T-helper 1 cell (primary cell): ENCODE data around the gene C1QL1.
A peak's percentile ranks its signal among the peaks of the same experiment; 100 is the strongest.
"Not testable (repeated sequence)": the region's sequence is repeated elsewhere in the genome, so short reads cannot be mapped to it uniquely, and the experiment has no call there.

Experiments used
- DNase-seq, 5 donors: peaks; one replicate each; pipeline ENCODE4 v3.0.0-alpha.2; 2012 to 2020

Gene C1QL1

DNA sequence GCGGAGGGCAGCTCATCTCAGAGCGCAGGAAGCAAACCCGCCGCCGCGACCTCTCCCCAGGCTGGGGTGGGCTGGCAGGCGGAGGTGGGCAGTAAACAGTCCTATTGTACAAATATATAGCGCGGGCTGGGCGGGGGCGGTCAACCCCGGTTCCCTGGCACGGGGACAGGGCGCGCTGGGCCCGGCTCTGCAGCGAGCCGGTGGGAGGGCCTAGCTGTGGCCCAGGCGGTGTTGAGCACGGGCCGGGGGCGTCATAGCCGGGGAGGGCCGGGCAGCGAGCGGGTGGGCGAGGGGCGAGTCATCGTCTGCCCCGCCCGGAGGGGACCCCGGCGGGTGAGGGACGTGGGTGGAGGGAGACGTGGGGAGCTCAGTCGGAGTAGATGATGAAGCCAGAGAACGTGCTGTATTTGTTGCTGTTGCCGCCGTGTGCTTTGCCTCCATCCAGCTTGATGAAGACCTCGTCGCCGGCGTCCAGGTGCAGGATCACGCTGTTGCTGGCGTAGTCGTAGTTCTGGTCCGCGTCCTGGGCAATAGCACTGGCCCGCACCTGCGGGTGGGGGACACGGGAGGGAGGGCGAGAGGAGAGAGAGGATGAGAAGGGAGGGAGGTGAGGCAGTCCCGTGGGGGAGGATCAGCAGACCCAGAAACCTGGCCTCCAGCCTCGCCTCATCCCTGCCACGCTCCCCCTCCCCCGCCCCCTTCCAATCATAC lies 8.1 kb downstream of the C1QL1 start:
- DNase-seq, result no peak

DNA sequence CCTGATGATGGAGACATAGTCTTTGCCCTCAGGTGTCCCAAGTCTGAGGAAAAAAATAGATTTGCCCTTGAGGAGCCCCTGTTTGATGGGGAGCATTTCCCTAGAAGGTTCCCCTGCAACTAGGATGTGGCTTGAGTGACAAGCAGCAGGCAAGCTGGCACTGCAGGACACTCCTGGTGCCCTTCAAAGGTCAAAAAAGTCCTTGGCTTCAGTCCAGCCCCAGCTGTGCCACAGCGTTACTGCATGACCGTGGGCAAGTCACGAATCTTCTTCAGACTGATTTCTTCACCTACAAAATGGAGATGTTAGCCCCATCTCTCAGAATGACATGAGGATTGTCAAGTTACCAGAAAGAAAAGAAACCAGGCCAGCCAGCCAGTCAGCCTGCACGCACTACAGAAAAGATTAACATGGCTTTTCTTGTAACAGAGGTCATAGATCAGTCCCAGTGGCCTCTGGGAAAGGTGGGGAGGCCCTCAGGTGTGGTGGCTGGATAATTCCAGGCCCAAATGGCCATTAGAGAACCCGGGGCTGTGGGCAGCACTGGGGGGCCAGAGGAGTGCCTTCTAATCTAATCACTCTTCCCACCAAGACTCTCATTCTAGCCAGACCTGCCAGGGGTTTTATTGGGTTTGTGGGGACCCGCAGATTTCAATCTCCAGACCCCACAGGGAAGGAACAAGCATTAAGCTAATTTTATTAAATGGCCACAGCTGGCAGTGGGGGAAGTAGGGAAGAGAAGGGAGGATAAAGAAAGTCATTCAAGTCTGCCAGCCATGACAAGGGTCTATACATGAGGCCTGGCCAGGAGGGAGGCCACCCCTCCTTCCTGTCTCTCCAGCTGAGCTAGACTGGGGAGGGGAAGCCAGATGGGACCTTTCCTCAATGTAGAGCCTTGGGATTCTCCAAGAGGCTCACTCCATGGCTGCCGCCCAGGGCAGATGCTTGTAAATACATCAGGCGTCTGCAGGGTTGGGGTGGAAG lies 10.8 kb downstream of the C1QL1 start:
- DNase-seq, result no peak

DNA sequence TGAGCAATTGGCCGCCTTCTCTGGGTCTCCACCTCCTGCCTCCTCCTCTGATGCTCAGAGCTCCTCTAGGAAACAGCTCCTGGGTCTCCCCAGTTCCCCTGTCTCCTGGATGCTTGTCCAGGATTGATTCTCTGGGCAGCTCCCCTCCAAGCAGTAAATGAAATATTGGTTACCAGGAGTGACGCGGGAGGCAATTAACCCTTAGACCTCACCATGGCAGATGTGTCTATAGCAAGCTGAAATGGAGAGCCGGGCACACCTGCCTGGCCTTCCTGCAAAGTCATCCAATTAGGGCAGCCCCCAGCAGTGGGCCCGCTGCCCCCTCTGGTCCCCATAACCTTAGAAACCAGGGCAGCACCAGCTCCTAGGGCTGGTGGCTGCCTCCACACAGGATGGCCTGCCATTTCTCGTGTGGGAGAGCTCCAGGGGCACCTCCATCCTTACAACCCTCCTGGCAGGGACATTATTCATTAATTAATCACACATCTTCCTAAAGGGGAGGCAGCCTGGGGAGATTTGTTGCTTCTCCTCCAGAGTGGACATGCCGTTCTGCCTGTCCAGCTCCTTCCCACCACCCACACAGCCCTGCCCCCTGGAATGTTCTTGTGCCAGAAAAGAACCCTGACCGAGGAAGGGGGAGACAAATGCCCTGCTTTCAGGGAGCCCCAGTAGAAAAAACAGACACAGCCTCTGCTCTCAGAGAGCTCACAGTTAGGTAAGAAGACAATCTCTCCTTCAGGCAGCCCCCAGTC lies 12.3 kb downstream of the C1QL1 start:
- no peak for DNase-seq

DNA sequence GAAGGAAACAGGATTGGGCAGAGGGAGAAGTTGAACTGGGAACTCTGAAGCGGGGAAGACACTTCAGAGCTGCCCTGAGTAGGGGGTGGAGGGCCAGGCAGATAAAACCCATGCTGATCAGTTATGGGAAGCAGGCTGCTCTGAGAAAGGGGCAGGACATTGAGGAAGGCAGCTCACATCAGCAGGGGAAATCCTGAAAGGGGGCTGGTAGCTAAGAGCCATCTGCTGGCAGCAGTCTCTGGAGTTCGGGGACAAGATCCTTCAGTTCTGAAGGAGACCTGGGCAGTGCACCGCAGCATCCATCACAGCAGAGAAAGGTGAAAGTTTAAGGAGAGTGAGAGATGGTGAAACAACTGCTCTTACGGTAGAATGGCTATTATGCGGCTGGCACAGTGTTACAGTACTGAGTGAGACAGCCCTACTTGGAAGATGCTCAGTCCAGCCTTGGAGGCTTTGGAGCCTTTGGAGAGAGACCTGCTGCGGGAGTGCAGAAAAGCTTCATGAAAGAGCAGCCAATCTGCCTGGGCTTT lies 15.1 kb downstream of the C1QL1 start:
- no peak for DNase-seq

GRCh38 chr17:44948315-44948795 lies 19.7 kb downstream of the C1QL1 start:
- DNase-seq, result no peak

GRCh38 chr17:44947461-44948314 lies 20.4 kb downstream of the C1QL1 start, which contains the start of gene KIF18B:
TSS of gene KIF18B (minus strand) at chr17:44947773. CDS start at chr17:44936344, 11,429 bp downstream.
- peak; percentile 72 to 96 (median 78) for DNase-seq

GRCh38 chr17:44945652-44946051 lies 22.5 kb downstream of the C1QL1 start:
- not testable (repeated sequence) for DNase-seq

DNA sequence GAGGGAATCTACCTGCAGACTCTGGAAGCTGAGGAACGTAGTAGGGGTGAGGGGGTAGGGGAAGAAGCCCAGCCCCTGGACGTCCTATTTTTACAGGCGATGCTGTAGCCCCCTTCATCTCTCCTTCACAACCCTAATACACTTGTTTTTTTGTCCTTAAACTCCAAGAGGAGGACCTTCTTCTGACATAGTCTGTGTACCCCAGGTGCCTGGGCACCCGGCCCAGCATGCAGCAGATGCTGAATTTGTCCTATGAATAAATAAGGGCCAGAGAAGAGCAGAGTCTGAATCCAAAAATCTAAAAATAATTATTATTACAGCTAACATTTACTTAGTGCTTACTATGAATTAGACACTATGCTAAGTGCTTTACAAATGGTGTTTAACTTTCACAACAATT lies 25.6 kb downstream of the C1QL1 start:
- DNase-seq, result no peak

DNA sequence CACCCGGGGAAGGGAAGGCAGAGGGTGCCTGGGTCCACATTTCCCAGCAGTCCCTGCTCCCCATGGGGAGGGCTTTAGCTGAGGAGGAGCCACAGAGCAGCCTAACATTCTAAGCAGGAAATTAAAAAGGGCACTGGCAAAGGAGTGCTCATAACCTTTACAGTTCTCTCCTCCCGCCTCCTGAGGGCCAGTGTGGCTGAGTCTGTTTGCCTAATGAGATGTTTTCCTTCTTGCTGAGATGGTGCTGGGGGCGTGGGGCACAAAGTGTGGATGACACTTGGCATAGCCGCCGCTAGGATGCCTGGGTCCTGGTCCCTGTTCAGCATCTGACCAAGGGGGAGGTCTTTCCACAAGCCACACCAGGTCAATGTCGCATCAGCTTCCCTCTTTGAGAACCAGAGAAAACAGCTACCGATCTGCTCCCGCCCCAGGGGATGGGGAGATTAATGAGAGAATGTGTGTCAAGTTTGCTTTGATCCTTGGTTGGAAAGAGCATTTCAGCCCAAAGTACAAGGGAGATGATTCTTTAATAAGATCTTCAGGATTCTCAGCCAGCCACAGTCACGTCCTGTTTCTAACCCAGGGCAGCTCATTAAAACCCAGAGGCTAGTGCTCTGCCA lies 26.3 kb downstream of the C1QL1 start:
- no peak for DNase-seq

DNA sequence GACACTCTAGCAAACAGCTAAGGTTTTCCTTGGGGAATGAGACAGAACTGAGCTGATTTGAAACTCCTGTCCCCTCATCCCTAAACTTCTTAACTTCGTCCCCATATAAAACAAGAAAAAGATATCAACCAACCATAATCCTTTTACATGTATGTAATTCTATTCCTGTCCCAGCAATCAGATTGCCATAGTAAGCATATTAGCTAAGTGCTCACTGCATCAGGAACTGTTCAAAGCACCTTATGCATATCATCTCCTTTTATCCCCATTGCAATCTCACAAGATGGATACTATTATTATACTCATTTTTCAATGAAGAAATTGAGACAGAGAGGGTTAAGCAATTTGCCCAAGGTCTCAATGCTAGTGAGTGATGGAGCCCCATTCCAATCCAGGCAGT lies 27.3 kb downstream of the C1QL1 start:
- no peak for DNase-seq

DNA sequence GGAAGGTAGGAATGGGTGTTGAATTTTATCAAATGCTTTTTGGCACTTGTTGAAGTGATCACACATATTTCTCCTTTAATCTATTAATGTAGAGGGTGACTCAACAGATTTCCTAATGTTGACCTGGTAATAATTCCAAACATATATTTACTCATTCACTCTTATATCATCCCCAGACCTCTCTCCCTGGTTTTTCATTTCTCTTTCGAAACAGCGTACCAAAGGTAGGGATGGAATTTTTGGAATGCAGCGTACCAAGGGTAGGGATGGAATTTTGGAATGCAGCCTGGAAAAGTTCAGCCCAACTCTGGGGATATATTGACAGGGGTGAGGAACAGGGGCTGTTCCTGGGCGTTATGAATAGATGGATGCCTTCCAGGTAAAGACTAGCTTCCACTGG lies 27.8 kb downstream of the C1QL1 start:
- DNase-seq, result no peak

DNA sequence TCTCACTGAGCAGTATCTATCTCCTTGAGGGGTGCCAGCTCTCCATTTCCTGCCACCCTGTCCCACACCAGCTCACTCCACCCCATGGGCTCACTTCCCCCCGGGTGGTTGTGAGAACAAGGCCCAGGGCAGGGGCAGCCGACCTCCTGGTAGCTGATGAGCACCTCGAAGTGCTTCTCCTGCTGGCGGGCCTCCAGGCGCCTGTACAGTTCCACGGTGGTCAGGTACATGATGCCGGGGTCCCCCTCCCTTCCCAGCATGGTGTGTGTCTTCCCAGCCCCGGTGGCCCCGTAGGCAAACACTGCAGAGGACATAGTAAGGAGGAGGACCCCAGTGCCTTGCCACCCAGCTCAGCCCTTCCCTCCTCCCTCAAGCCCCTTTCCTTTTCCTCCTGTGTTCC lies 33.0 kb downstream of the C1QL1 start:
- no peak for DNase-seq

- DNase-seq, result no peak
Measured at GRCh38 chr17:44934745-44935105, 33.4 kb downstream of the C1QL1 start.

GRCh38 chr17:44933824-44934744 lies 34.0 kb downstream of the C1QL1 start:
- no peak for DNase-seq

DNA sequence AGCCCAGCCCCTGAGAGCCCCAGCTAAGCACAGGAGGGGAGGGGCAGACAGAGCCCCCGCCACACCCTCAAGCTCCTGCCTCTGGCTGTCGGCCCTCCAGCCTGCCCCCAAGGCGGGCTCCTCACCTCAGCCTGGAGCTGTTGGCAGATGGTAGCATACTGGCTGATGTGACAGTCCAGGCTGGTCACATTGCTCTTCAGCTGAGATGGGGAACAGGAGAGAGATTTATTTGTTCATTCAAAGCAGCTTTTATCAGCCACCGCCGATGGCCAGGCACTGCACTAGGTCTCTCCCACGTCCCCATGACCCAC lies 35.4 kb downstream of the C1QL1 start:
- no peak for DNase-seq

DNA sequence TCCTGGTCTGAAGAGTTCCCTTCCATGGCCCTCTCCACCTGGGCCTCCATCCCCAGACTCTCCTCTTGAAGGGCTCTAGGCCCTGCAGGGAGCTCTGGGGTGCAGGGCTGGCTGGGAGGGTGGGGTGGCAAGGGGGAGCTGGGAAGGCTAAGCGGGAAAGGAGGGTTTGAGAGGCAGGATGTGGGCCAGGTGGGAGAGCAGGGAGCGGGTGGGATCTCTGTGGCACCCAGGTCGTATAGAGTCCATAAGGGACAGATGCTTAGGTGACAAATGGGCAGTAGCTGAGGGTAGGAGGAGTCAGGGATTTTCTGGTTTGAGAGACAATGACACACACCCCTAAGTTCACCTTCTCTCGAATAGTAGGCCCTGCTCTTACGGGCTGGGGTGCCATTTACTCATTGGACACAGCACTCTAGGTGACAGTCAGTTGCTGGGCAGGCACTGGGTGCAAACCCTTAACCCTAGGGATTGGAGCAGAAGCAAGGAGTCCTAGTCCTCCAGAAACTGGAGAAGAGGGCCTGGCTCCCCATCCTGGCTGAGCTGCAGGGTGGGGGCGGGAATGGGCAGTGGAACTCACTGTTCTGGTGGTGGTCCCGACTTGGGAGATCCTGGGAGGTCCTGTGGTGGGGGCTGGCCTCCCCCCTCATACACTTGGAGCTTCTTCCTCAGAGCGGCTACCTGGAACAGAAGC lies 35.9 kb downstream of the C1QL1 start:
- DNase-seq, result no peak

GRCh38 chr17:44931376-44931775 lies 36.7 kb downstream of the C1QL1 start:
- no peak for DNase-seq

- no peak for DNase-seq
Measured at GRCh38 chr17:44930667-44931066, 37.4 kb downstream of the C1QL1 start.

DNA sequence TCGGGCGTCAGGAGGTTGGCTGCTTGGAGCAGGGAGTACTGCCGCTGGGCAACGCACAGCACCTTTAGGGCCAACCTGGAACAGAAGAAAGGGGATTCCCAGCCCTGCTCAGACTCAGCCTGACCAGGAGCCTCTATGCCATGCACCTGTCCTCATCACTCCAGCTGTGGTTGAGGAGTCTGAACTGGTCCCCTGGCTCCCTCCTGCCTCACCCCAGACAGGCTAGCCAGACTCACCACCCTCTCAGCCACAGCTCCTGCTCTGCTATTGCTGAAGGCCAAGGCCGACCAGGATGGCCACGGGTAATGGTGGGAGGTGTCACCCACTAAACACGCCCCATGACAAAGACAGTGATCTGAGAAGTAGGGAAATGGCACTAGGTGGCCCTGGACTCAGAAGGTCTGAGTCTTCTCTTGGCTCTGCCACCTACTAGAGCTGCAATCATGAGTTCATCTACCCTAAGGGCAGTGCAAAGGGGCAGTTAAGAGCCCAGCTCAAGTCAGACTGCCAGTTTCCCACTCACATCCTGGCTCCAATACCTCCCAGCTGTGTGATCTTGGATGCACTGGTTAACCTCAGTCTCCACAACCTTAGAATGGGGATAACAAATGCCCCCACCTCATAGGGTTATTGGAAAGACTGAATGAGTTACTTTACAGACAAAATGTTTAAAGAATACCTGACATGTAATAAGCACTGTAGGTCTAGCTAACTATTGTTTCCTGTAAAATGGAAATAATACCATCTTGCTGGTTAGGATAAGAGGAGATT lies 39.0 kb downstream of the C1QL1 start:
- DNase-seq, result no peak
